GM12874 (cell line): ENCODE data around the gene WDR93.

Source experiments
- CTCF ChIP-seq: IDR thresholded peaks from 2 replicates; pipeline ENCODE4 v1.5.1; 2011; ENCODE audit warnings: low read depth, mild to moderate bottlenecking, control low read depth, low read length, moderate library complexity; ENCODE audit not compliant: insufficient read depth

WDR93 gene

GRCh38 chr15:89675606-89676005, 15.0 kb upstream of the WDR93 start:
- TF ChIP-seq CTCF = no peak

GRCh38 chr15:89677381-89677780, 13.2 kb upstream of the WDR93 start:
- TF ChIP-seq CTCF = no peak

GRCh38 chr15:89679212-89679611, 11.4 kb upstream of the WDR93 start, which contains the start of gene PLIN1:
Gene PLIN1, minus strand, starts transcription at chr15:89679367. Its CDS starts 1,878 bp downstream, at chr15:89677489.
- TF ChIP-seq CTCF = no peak

- TF ChIP-seq CTCF = no peak
These were observed 10.2 kb upstream of the WDR93 start for GRCh38 chr15:89680282-89680873.

DNA sequence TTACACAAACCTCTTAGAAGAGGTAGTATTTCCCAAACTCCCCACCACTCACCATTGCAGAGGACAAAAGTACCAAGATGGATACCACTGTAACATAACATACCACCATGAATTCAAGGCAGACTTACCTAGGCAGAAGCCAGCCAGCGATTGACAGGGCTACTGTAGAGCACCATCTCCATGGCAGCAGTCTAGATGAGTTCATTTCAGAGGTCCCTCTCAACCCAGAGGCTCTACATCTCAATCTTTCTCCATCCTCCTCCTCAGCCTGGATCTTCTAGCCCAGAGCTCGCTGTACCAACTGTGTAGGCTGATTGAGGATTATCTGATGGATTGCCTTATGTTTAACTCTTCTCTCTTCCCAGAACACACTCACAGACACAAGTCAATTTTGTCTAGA, 9.5 kb upstream of the WDR93 start:
- TF ChIP-seq CTCF = no peak

- no peak for TF ChIP-seq CTCF
These were observed 4.6 kb upstream of the WDR93 start for GRCh38 chr15:89685995-89686394.

GRCh38 chr15:89686522-89686921, 4.1 kb upstream of the WDR93 start:
- TF ChIP-seq CTCF = no peak
